ENCODE data around the gene TRABD2B. TPM values are rescaled to one million over a fixed set of nuclear protein-coding genes. Genes with fewer than 3 reads are reported as not detected.

The TRABD2B gene
- total RNA-seq, 1 donor from 2014 or later, result not detected

GRCh38 chr1:47843059-47843458 is 154.1 kb downstream of the TRABD2B start:
- Mint-ChIP-seq H3K27ac (ENCODE audit: unreplicated experiment) (no peak overlapping the region), H3K9me3 (ENCODE audit: unreplicated experiment) (no peaks in the 10 kb centered on the region), H3K4me1 (ENCODE audit: unreplicated experiment) (no peaks in the 10 kb centered on the region), H3K27me3 (ENCODE audit: unreplicated experiment) (peaks cover 17% of the 10 kb centered on the region), H3K4me3 (ENCODE audit: unreplicated experiment) (no peak overlapping the region), H3K36me3 (ENCODE audit: unreplicated experiment) (no peaks in the 10 kb centered on the region)
- DNase-seq (ENCODE audit: extremely low spot score, unreplicated experiment), result no peak
- TF ChIP-seq CTCF (IDR thresholded peaks at IDR 0.05), result no peak

- Mint-ChIP-seq H3K27ac (ENCODE audit: unreplicated experiment) (no peak overlapping the region), H3K36me3 (ENCODE audit: unreplicated experiment) (no peaks in the 10 kb centered on the region), H3K4me1 (ENCODE audit: unreplicated experiment) (no peaks in the 10 kb centered on the region), H3K27me3 (ENCODE audit: unreplicated experiment) (peaks cover 17% of the 10 kb centered on the region), H3K4me3 (ENCODE audit: unreplicated experiment) (no peak overlapping the region), H3K9me3 (ENCODE audit: unreplicated experiment) (no peaks in the 10 kb centered on the region)
- TF ChIP-seq CTCF (IDR thresholded peaks at IDR 0.05), result no peak
- no peak for DNase-seq (ENCODE audit: extremely low spot score, unreplicated experiment)
These were observed 154.8 kb downstream of the TRABD2B start for GRCh38 chr1:47842228-47842919.

- DNase-seq (ENCODE audit: extremely low spot score, unreplicated experiment), result no peak
- no peak for TF ChIP-seq CTCF (IDR thresholded peaks at IDR 0.05)
- Mint-ChIP-seq H3K9me3 (ENCODE audit: unreplicated experiment) (no peaks in the 10 kb centered on the region), H3K27me3 (ENCODE audit: unreplicated experiment) (peaks cover 15% of the 10 kb centered on the region), H3K27ac (ENCODE audit: unreplicated experiment) (no peak overlapping the region), H3K36me3 (ENCODE audit: unreplicated experiment) (no peaks in the 10 kb centered on the region), H3K4me1 (ENCODE audit: unreplicated experiment) (no peaks in the 10 kb centered on the region), H3K4me3 (ENCODE audit: unreplicated experiment) (no peak overlapping the region)
These were observed 155.8 kb downstream of the TRABD2B start for GRCh38 chr1:47841356-47841755.

- DNase-seq (ENCODE audit: extremely low spot score, unreplicated experiment), result no peak
- Mint-ChIP-seq H3K27ac (ENCODE audit: unreplicated experiment) (no peak overlapping the region), H3K4me1 (ENCODE audit: unreplicated experiment) (no peaks in the 10 kb centered on the region), H3K36me3 (ENCODE audit: unreplicated experiment) (no peaks in the 10 kb centered on the region), H3K27me3 (ENCODE audit: unreplicated experiment) (peaks cover 12% of the 10 kb centered on the region), H3K9me3 (ENCODE audit: unreplicated experiment) (peaks cover 6% of the 10 kb centered on the region), H3K4me3 (ENCODE audit: unreplicated experiment) (no peak overlapping the region)
- no peak for TF ChIP-seq CTCF (IDR thresholded peaks at IDR 0.05)
These were observed 156.6 kb downstream of the TRABD2B start for GRCh38 chr1:47840393-47841190.

GRCh38 chr1:47839433-47839760 is 157.8 kb downstream of the TRABD2B start:
- H3K4me3 Mint-ChIP-seq (ENCODE audit: unreplicated experiment), result no peak overlapping the region
- H3K9me3 Mint-ChIP-seq (ENCODE audit: unreplicated experiment), result peaks cover 17% of the 10 kb centered on the region
- no peaks in the 10 kb centered on the region for H3K4me1 Mint-ChIP-seq (ENCODE audit: unreplicated experiment)
- no peak overlapping the region for H3K27ac Mint-ChIP-seq (ENCODE audit: unreplicated experiment)
- no peak for TF ChIP-seq CTCF (IDR thresholded peaks at IDR 0.05)
- DNase-seq (ENCODE audit: extremely low spot score, unreplicated experiment), result no peak
- no peaks in the 10 kb centered on the region for H3K36me3 Mint-ChIP-seq (ENCODE audit: unreplicated experiment)
- peaks cover 10% of the 10 kb centered on the region for H3K27me3 Mint-ChIP-seq (ENCODE audit: unreplicated experiment)

All from osteocyte (in vitro differentiated cells).